Chondrocyte (in vitro differentiated cells): ENCODE results near the gene CSF1. TPM values are rescaled to one million over a fixed set of nuclear protein-coding genes. Genes with fewer than 3 reads are reported as not detected.
"Not testable (repeated sequence)": the region's sequence is repeated elsewhere in the genome, so short reads cannot be mapped to it uniquely, and the experiment has no call there.

Source experiments
- DNase-seq: peaks from one replicate; pipeline ENCODE4 v3.0.0; 2021; ENCODE audit warnings: mixed read lengths, low spot score
- H3K27ac Mint-ChIP-seq: one replicate; pipeline ENCODE4 v1.8.0; 2021; ENCODE audit warnings: mild to moderate bottlenecking, moderate library complexity, mixed read lengths; ENCODE audit not compliant: unreplicated experiment
- H3K27me3 Mint-ChIP-seq: 2 replicates; pipeline ENCODE4 v1.8.0; 2021; ENCODE audit warnings: low read depth, mixed read lengths
- H3K36me3 Mint-ChIP-seq: 2 replicates; pipeline ENCODE4 v1.8.0; 2021; ENCODE audit warnings: low read depth, mixed read lengths
- H3K4me1 Mint-ChIP-seq: 2 replicates; pipeline ENCODE4 v1.8.0; 2021; ENCODE audit warnings: low read depth, mild to moderate bottlenecking, mixed read lengths
- H3K4me3 Mint-ChIP-seq: one replicate; pipeline ENCODE4 v1.8.0; 2021; ENCODE audit warnings: mild to moderate bottlenecking, moderate library complexity, mixed read lengths; ENCODE audit not compliant: unreplicated experiment
- H3K9me3 Mint-ChIP-seq: 2 replicates; pipeline ENCODE4 v1.8.0; 2021; ENCODE audit warnings: low read depth, mixed read lengths
- total RNA-seq: library from RNA; stranded (reverse); gene quantifications from 3 replicates; pipeline ENCODE4 v1.2.1, GENCODE V29; 2021
- TF ChIP-seq, protein P1 (sequence below): fragments of 200-600 bp; sonication (generic); IDR thresholded peaks from 2 replicates; pipeline ENCODE4 v1.5.0; 2021; ENCODE audit warnings: antibody characterized with exemption, mild to moderate bottlenecking, moderate library complexity

The CSF1 gene
- total RNA-seq, 1 donor from 2014 or later = 19.8 TPM

DNA sequence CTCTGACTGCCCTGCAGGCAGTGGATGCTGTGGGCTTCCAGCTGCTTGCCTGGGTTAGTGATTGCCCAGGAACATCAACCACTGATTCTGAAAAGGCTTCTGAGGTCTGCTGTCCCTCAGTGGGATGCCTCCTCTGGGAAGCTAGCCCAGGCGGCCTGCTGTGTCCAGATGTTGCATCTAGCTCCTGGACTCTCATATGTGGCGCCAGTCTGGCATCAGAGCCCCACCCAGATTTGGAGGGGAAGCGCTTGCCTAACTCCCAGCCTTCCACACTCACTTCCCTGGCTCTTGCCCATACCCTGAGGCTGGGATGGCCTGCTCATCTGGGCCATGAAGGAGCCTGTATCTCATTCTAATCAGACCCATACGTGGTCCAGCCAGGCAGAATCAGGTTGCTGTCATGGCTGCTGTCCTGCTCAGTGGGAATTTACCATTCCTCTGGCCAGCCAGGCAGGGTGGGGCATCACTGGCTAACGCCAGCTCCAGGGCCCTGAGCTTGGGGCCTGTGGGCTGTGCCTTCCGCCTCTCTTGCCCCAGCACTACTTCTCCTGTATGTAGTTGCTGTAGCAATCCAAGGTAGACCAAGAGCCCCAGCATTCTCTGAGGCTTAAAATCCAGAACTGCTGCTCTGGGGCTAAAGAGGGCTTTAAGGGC, 4.1 kb downstream of the CSF1 start:
- no peak for DNase-seq
- Mint-ChIP-seq H3K27me3 (no peaks in the 10 kb centered on the region), H3K36me3 (peaks cover 24% of the 10 kb centered on the region), H3K9me3 (no peaks in the 10 kb centered on the region), H3K4me1 (peaks cover 42% of the 10 kb centered on the region), H3K4me3 (no peak overlapping the region), H3K27ac (no peak overlapping the region)
- TF ChIP-seq, protein P1, sequence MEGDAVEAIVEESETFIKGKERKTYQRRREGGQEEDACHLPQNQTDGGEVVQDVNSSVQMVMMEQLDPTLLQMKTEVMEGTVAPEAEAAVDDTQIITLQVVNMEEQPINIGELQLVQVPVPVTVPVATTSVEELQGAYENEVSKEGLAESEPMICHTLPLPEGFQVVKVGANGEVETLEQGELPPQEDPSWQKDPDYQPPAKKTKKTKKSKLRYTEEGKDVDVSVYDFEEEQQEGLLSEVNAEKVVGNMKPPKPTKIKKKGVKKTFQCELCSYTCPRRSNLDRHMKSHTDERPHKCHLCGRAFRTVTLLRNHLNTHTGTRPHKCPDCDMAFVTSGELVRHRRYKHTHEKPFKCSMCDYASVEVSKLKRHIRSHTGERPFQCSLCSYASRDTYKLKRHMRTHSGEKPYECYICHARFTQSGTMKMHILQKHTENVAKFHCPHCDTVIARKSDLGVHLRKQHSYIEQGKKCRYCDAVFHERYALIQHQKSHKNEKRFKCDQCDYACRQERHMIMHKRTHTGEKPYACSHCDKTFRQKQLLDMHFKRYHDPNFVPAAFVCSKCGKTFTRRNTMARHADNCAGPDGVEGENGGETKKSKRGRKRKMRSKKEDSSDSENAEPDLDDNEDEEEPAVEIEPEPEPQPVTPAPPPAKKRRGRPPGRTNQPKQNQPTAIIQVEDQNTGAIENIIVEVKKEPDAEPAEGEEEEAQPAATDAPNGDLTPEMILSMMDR = no peak

DNA sequence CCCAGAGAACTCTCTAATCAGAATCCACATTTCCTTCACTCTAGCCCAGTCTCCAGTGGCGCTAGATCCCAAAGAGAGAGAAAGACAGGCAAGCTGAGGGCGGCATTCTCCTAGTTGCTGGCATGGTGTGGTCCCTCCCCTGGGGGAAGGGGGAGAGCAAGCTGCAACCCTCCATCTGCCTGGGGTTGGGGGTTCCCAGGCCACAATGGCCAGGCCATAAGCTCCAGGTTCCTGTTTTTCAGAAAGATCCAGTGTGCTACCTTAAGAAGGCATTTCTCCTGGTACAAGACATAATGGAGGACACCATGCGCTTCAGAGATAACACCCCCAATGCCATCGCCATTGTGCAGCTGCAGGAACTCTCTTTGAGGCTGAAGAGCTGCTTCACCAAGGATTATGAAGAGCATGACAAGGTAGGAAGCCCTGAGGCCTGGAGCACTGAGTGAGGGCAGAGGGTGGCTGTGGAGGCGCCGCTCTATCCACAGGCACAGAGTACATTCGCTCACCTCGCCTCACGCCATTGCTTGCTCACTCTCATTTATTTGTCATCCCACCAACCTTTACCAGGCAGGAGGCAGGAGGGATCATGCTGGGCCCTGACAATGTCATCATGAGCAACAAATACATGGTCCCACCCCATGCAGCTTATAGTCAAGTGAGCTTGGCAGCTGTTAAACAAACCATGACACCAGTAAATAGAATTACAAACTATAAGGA, 6.6 kb downstream of the CSF1 start:
- Mint-ChIP-seq H3K4me1 (peaks cover 30% of the 10 kb centered on the region), H3K9me3 (no peaks in the 10 kb centered on the region), H3K27ac (no peak overlapping the region), H3K4me3 (no peak overlapping the region), H3K27me3 (no peaks in the 10 kb centered on the region), H3K36me3 (peaks cover 41% of the 10 kb centered on the region)
- DNase-seq = no peak
- TF ChIP-seq, protein P1 = no peak

DNA sequence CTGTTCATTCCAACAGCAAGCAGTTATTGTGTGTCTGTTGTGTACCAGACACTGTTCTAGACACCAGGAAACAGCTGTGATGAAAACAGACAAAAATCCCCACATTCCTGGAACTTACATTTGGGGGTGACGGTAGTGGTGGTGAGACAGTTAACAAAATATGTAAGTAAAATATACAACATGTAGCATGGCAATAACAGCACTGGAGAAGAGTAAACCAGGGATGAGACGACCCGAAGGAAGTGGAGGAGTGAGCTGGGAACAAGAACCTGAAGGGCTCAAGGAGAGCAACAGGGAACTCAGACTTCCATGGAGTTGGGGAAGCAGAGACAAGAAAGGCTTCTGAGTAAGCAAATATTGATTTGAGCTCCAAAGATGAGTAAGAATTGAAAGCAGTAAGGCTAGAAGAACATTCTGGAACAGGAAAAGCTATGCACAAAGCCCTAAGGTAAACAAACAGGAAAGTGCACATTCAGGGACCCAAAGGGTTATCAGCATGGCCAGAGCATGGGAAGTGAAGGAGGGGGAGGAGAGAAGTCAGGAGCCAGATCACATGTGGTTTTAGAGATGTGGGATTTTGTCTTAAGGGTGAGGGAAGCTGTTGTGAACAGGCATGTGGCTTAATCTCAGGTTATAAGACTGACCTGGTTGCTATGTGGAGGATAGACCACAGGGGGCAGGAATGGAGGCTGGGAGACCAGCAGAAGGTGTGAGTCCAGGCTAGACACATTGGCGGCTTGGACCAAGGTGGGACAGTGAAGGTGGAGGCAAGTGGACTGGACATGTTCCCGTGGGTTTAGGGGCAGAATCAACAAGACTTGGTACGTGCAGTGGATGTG, 7.3 kb downstream of the CSF1 start:
- DNase-seq = no peak
- Mint-ChIP-seq H3K4me1 (peaks cover 23% of the 10 kb centered on the region), H3K4me3 (no peak overlapping the region), H3K36me3 (peaks cover 44% of the 10 kb centered on the region), H3K9me3 (no peaks in the 10 kb centered on the region), H3K27me3 (no peaks in the 10 kb centered on the region), H3K27ac (no peak overlapping the region)
- TF ChIP-seq, protein P1 = no peak

DNA sequence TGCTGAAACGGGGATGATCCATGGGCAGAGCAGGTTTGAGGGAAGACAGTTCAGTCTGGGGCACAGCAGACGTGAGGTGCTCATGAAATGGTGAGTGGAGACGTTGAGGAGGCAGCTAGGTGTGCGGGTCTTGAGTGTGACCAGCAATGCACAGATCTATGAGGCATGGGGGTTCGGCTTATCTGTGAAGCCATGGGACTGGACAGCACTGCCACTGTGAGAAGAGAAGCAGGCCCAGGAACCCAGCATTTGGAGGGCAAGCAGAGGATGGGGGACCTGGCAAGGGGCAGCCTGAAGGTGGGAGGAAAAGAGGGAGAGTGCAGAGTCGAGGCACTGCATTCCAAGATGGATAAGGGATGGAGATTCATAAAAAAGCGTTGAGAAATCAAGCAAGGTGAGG, 8.0 kb downstream of the CSF1 start:
- DNase-seq = no peak
- TF ChIP-seq, protein P1 = no peak
- Mint-ChIP-seq H3K36me3 (peaks cover 47% of the 10 kb centered on the region), H3K9me3 (no peaks in the 10 kb centered on the region), H3K27ac (no peak overlapping the region), H3K27me3 (no peaks in the 10 kb centered on the region), H3K4me3 (no peak overlapping the region), H3K4me1 (peaks cover 17% of the 10 kb centered on the region)

DNA sequence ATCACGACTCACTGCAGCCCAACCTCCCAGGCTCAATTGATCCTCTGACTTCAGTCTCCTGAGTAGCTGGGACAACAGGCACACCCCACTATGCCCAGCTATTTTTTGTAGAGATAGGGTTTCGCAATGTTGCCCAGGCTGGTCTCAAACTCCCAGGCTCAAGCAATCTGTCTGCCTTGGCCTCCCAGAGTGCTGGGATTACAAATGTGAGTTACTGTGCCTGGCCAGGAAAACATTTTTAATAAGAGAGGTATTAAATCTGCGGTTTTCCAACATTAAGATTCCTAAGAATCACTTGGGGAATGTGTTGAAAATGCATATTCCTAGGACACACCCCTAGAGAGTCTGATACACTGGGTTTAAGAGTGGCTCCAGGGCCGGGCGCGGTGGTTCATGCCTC, 8.7 kb downstream of the CSF1 start:
- no peak for DNase-seq
- peaks cover 51% of the 10 kb centered on the region for H3K36me3 Mint-ChIP-seq
- no peak overlapping the region for H3K27ac Mint-ChIP-seq
- H3K27me3 Mint-ChIP-seq = no peaks in the 10 kb centered on the region
- no peak overlapping the region for H3K4me3 Mint-ChIP-seq
- H3K9me3 Mint-ChIP-seq = no peaks in the 10 kb centered on the region
- TF ChIP-seq, protein P1 = no peak
- peaks cover 10% of the 10 kb centered on the region for H3K4me1 Mint-ChIP-seq

DNA sequence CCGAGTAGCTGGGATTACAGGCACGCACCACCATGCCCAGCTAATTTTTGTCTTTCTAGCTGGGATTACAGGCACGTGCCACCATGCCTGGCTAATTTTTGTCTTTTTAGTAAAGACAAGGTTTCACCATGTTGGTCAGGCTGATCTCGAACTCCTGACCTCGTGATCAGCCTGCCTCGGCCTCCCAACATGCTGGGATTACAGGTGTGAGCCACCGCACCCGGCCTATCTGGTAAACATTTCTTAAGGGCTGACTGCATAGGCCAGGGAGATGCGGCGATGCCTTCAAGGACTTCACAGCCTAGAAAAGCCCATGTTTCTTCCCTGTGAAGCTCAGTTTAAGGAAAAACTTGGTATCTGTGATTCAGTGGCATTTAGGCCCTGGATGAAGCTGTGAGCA, 9.7 kb downstream of the CSF1 start:
- H3K4me3 Mint-ChIP-seq, DNase-seq, H3K27ac Mint-ChIP-seq, H3K9me3 Mint-ChIP-seq, H3K4me1 Mint-ChIP-seq, H3K27me3 Mint-ChIP-seq: not testable (repeated sequence)
- H3K36me3 Mint-ChIP-seq = peaks cover 59% of the 10 kb centered on the region
